Activated CD4-positive, alpha-beta T cell treated with anti-CD3 and anti-CD28 coated beads, Interleukin-2, amount 10 ng/mL, durations not matched to agents 7 days and 5 days (primary cell): ENCODE results near the gene FZD4. TPM values are rescaled to one million over a fixed set of nuclear protein-coding genes. Genes with fewer than 3 reads are reported as not detected.

Experiments used
- CTCF ChIA-PET: fragments of 350-600 bp; sonication (Branson Sonifier 250); formaldehyde crosslinking; loops from one replicate; lab custom pipeline; 2021; ENCODE audit warnings: antibody characterized with exemption; lab: Charles Lee
- POLR2A ChIA-PET: fragments of 350-600 bp; sonication (Branson Sonifier 250); formaldehyde crosslinking; loops from one replicate; lab custom pipeline; 2021; ENCODE audit warnings: antibody characterized with exemption; lab: Charles Lee
- DNase-seq: peaks from one replicate; pipeline ENCODE4 v3.0.0-alpha.2; 2020
- H3K27ac Mint-ChIP-seq: one replicate; pipeline ENCODE4 v1.8.0; 2021; ENCODE audit warnings: mild to moderate bottlenecking, moderate library complexity, mixed read lengths
- H3K27me3 Mint-ChIP-seq: one replicate; pipeline ENCODE4 v1.8.0; 2021; ENCODE audit warnings: mixed read lengths
- H3K36me3 Mint-ChIP-seq: one replicate; pipeline ENCODE4 v1.8.0; 2021; ENCODE audit warnings: low read depth, mixed read lengths
- H3K4me1 Mint-ChIP-seq: one replicate; pipeline ENCODE4 v1.8.0; 2021; ENCODE audit warnings: mixed read lengths
- H3K4me3 Mint-ChIP-seq: one replicate; pipeline ENCODE4 v1.8.0; 2021; ENCODE audit warnings: mild to moderate bottlenecking, moderate library complexity, mixed read lengths
- H3K9me3 Mint-ChIP-seq: one replicate; pipeline ENCODE4 v1.8.0; 2021; ENCODE audit warnings: mixed read lengths
- total RNA-seq, 2 experiments: library from RNA; stranded (reverse); gene quantifications; one replicate each; pipeline ENCODE4 v1.2.3, GENCODE V29; 2021

The FZD4 gene
- total RNA-seq, 2 experiments from 2014 or later, result 0.02 TPM; not detected in 1

DNA sequence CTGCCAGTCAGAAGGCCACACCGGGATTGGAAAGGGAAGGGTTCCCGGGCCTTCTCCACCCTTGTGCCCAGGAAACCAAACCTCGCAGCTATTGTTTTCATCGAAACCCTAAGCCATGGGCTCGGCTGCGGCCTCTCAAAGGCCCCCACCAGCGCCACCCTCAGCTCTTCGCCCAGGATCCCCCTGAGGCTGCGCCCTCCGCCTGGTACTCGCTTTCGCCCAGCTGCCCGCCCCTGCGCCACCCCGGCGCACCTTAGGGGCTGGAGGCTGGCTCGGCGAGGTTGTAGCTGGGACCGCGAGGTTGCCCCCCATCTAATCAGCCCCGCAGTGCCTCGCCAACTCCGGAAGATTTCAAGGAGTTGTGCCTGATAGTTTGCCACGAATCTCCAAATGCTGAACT lies 49.0 kb downstream of the FZD4 start:
- peaks cover 5% of the 10 kb centered on the region for H3K27me3 Mint-ChIP-seq
- H3K4me1 Mint-ChIP-seq, result no peaks in the 10 kb centered on the region
- no peak for DNase-seq
- H3K27ac Mint-ChIP-seq, result no peak overlapping the region
- POLR2A ChIA-PET, result no interaction called here
- no peaks in the 10 kb centered on the region for H3K9me3 Mint-ChIP-seq
- CTCF ChIA-PET, result no interaction called here
- H3K36me3 Mint-ChIP-seq, result no peaks in the 10 kb centered on the region
- no peak overlapping the region for H3K4me3 Mint-ChIP-seq

DNA sequence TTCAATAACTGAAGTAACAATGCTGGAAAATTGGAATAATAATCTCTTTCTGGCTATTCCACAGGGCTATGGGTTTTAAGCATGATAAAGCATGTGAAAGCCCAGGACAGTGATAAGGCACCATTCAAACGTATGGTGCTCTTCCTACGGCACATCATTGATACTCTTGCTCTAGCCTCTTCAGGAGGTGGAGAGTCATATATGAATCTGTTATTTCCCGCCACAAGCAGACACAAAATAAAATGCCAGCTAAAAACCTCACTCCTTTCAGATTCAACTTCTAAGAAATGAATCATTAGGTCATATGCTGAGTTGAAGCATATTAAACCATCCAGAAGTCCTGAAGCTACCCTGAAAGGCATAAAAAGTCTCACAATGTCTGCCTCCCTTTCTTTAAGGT lies 49.9 kb downstream of the FZD4 start:
- H3K36me3 Mint-ChIP-seq, result no peaks in the 10 kb centered on the region

GRCh38 chr11:86904001-86904400 lies 51.2 kb downstream of the FZD4 start:
- Mint-ChIP-seq H3K27me3 (peaks cover 5% of the 10 kb centered on the region), H3K9me3 (no peaks in the 10 kb centered on the region), H3K36me3 (no peaks in the 10 kb centered on the region), H3K4me1 (no peaks in the 10 kb centered on the region), H3K27ac (no peak overlapping the region), H3K4me3 (no peak overlapping the region)
- DNase-seq, result no peak
- POLR2A ChIA-PET, result no interaction called here
- CTCF ChIA-PET, result no interaction called here

More for the DNA sequence above, 49.9 kb downstream of the FZD4 start:
- Mint-ChIP-seq H3K27me3 (peaks cover 5% of the 10 kb centered on the region), H3K4me3 (no peak overlapping the region), H3K4me1 (no peaks in the 10 kb centered on the region), H3K27ac (no peak overlapping the region), H3K9me3 (no peaks in the 10 kb centered on the region)
- CTCF ChIA-PET, result no interaction called here
- POLR2A ChIA-PET, result no interaction called here
- DNase-seq, result no peak

GRCh38 chr11:86902345-86902744 lies 52.9 kb downstream of the FZD4 start:
- Mint-ChIP-seq H3K4me1 (no peaks in the 10 kb centered on the region), H3K27me3 (peaks cover 12% of the 10 kb centered on the region), H3K27ac (no peak overlapping the region), H3K36me3 (no peaks in the 10 kb centered on the region), H3K4me3 (no peak overlapping the region), H3K9me3 (no peaks in the 10 kb centered on the region)
- DNase-seq, result no peak
- ChIA-PET POLR2A (interaction anchor here (0.5 kb wide), 1 partner anchor 208 kb away, joined by 7 read pairs; no protein-coding TSS in a partner anchor), CTCF (no interaction called here)

GRCh38 chr11:86901599-86901998 lies 53.6 kb downstream of the FZD4 start:
- peaks cover 12% of the 10 kb centered on the region for H3K27me3 Mint-ChIP-seq
- H3K9me3 Mint-ChIP-seq, result no peaks in the 10 kb centered on the region
- no peaks in the 10 kb centered on the region for H3K36me3 Mint-ChIP-seq
- no peak for DNase-seq
- H3K4me3 Mint-ChIP-seq, result no peak overlapping the region
- H3K4me1 Mint-ChIP-seq, result no peaks in the 10 kb centered on the region
- H3K27ac Mint-ChIP-seq, result no peak overlapping the region
- POLR2A ChIA-PET, result no interaction called here
- CTCF ChIA-PET, result no interaction called here

DNA sequence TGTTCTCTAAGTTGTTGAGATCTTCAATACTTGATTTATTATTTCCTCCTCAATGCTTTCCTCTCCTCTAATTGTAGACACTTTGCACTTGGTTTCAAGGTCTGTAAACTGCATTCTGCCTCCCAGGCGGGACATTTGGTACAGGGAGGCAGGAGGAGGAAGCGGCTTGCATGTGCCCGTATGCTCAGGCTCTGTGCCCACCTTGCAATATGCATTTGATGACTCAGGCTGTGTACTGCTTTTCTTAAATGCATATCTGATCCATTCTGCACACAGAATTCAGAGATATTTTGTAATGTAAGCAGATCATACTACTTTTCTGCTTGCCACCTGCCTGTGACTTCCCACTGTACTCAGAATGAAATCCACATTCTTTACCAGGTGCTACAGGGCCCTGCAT lies 55.0 kb downstream of the FZD4 start:
- H3K27ac Mint-ChIP-seq, result no peak overlapping the region
- H3K4me1 Mint-ChIP-seq, result no peaks in the 10 kb centered on the region
- H3K36me3 Mint-ChIP-seq, result no peaks in the 10 kb centered on the region
- DNase-seq, result no peak
- peaks cover 12% of the 10 kb centered on the region for H3K27me3 Mint-ChIP-seq
- POLR2A ChIA-PET, result no interaction called here
- no peaks in the 10 kb centered on the region for H3K9me3 Mint-ChIP-seq
- CTCF ChIA-PET, result interaction anchor here (0.7 kb wide), 1 partner anchor 239 kb away, joined by 3 read pairs; no protein-coding TSS in a partner anchor
- no peak overlapping the region for H3K4me3 Mint-ChIP-seq

- CTCF ChIA-PET, result no interaction called here
- no peaks in the 10 kb centered on the region for H3K9me3 Mint-ChIP-seq
- no peak overlapping the region for H3K4me3 Mint-ChIP-seq
- no peaks in the 10 kb centered on the region for H3K36me3 Mint-ChIP-seq
- no peak overlapping the region for H3K27ac Mint-ChIP-seq
- no peaks in the 10 kb centered on the region for H3K4me1 Mint-ChIP-seq
- DNase-seq, result no peak
- H3K27me3 Mint-ChIP-seq, result peaks cover 16% of the 10 kb centered on the region
- POLR2A ChIA-PET, result no interaction called here
Measured at GRCh38 chr11:86898689-86899088, 56.5 kb downstream of the FZD4 start.

GRCh38 chr11:86896441-86896841 lies 58.8 kb downstream of the FZD4 start:
- ChIA-PET POLR2A (no interaction called here), CTCF (interaction anchor here (0.7 kb wide), 1 partner anchor 279 kb away, joined by 5 read pairs; no protein-coding TSS in a partner anchor)
- no peak overlapping the region for H3K4me3 Mint-ChIP-seq
- H3K27ac Mint-ChIP-seq, result no peak overlapping the region
- no peak for DNase-seq
- no peaks in the 10 kb centered on the region for H3K36me3 Mint-ChIP-seq
- H3K9me3 Mint-ChIP-seq, result no peaks in the 10 kb centered on the region
- H3K4me1 Mint-ChIP-seq, result no peaks in the 10 kb centered on the region
- peaks cover 20% of the 10 kb centered on the region for H3K27me3 Mint-ChIP-seq

Other genes starting within 250 kb of the FZD4 start
- gene PRSS23, start 154.9 kb downstream of the FZD4 start, total RNA-seq, result under 1 TPM; 0.35 to 0.40 TPM
- 10 to 100 TPM; 32.9 to 33.1 TPM for gene TMEM135, start 82.5 kb upstream of the FZD4 start, total RNA-seq